Gastroesophageal sphincter (tissue), 4 donors: ENCODE measurements around the gene FRMD1. TPM values are rescaled to one million over a fixed set of nuclear protein-coding genes. Genes with fewer than 3 reads are reported as not detected.
A peak's percentile ranks its signal among the peaks of the same experiment; 100 is the strongest.

Experiments used
- ATAC-seq: fragments of 150-250 bp; one replicate; pipeline ENCODE4 v1.9.1; 2016; ENCODE audit warnings: mild to moderate bottlenecking, moderate library complexity
- H3K27ac ChIP-seq, 4 donors: fragments of 200-600 bp; sonication (generic) in 3 of 4; 1 replicate in 3 of 4; 2 replicates in 1 of 4; pipeline ENCODE4 v1.5.1; 2016 to 2019
- H3K27me3 ChIP-seq: fragments of 200-600 bp; sonication (generic); one replicate; pipeline ENCODE4 v1.5.1; 2019
- H3K36me3 ChIP-seq, 2 donors: fragments of 200-600 bp; sonication (generic); one replicate each; pipeline ENCODE4 v1.5.1; 2019; ENCODE audit warnings: control low read depth in 1 of 2
- H3K4me1 ChIP-seq, 3 donors: fragments of 200-600 bp; sonication (generic); 1 replicate in 2 of 3; 2 replicates in 1 of 3; pipeline ENCODE4 v1.5.1; 2016 to 2019; ENCODE audit warnings: control low read depth in 2 of 3
- H3K4me3 ChIP-seq, 2 donors: fragments of 200-600 bp; sonication (generic); one replicate each; pipeline ENCODE4 v1.5.1; 2019; ENCODE audit warnings: mild to moderate bottlenecking in 1 of 2, moderate library complexity in 1 of 2
- H3K9me3 ChIP-seq, 3 donors: fragments of 200-600 bp; sonication (generic); one replicate each; pipeline ENCODE4 v1.5.1; 2017 to 2019; ENCODE audit warnings: control low read depth in 2 of 3
- CTCF ChIP-seq, 4 experiments: fragments of 200-600 bp in 2 of 4; fragments of 450-650 bp in 2 of 4; sonication (generic) in 1 of 4; IDR thresholded peaks; one replicate each; pipeline ENCODE4 v1.5.1; 2017 to 2019; ENCODE audit warnings: antibody characterized with exemption in 4 of 4, mild to moderate bottlenecking in 2 of 4, moderate library complexity in 2 of 4
- EP300 ChIP-seq: sonication (generic); formaldehyde crosslinking; IDR thresholded peaks from one replicate; pipeline ENCODE4 v1.6.1; 2017; ENCODE audit warnings: antibody characterized with exemption, mild to moderate bottlenecking
- POLR2A ChIP-seq, 2 donors: fragments of 450-650 bp; IDR thresholded peaks; one replicate each; pipeline ENCODE4 v1.6.1; 2017; ENCODE audit warnings: antibody characterized with exemption in 2 of 2, mild to moderate bottlenecking in 2 of 2, moderate library complexity in 1 of 2
- POLR2AphosphoS5 ChIP-seq: sonication (generic); formaldehyde crosslinking; IDR thresholded peaks from one replicate; pipeline ENCODE4 v1.6.1; 2017; ENCODE audit warnings: antibody characterized with exemption
- WGBS, 2 donors: methylation state at CpG; one replicate each; pipeline ENCODE4 v1.1.5; 2018; ENCODE audit warnings: low coverage in 1 of 2; 5-methylcytosine and 5-hydroxymethylcytosine counted together
- total RNA-seq, 4 donors: library from RNA; depleted of rRNA; stranded (reverse); fragments of >200 nt; gene quantifications; one replicate each; pipeline ENCODE4 v1.1.0, GENCODE V29; 2016

FRMD1 gene
- total RNA-seq, 4 donors from 2014 or later: 0.10 to 0.54 (median 0.23) TPM; not detected in 1

- Histone ChIP-seq H3K9me3 (peaks cover 0 to 23% (median 0%) of the 10 kb centered on the region in 3 donors), H3K4me1 (peaks cover 0 to 10% (median 0%) of the 10 kb centered on the region in 3 donors), H3K27ac (peak overlapping the region in 2 of 4 donors; percentile 6 to 77), H3K27me3 (no peaks in the 10 kb centered on the region), H3K36me3 (no peaks in the 10 kb centered on the region), H3K4me3 (no peak overlapping the region)
- no peak for ATAC-seq
- TF ChIP-seq POLR2AphosphoS5 (no peak), EP300 (no peak), POLR2A (IDR thresholded peaks at IDR 0.05) (no peak), CTCF (IDR thresholded peaks at IDR 0.05) (no peak)
- WGBS, 2 donors: 62 to 71% methylated on average over 1 to 6 of the region's 6 CpGs
Observed at GRCh38 chr6:168037242-168037641, 41.8 kb downstream of the FRMD1 start.

GRCh38 chr6:168035661-168036545 is 43.1 kb downstream of the FRMD1 start:
- peaks cover 0 to 18% (median 0%) of the 10 kb centered on the region in 3 donors for H3K9me3 ChIP-seq
- H3K4me1 ChIP-seq: peaks cover 0 to 10% (median 0%) of the 10 kb centered on the region in 3 donors
- TF ChIP-seq EP300 (no peak), POLR2A (IDR thresholded peaks at IDR 0.05) (no peak), POLR2AphosphoS5 (no peak), CTCF (IDR thresholded peaks at IDR 0.05) (no peak)
- 37 to 68% methylated on average over 5 to 14 of the region's 29 CpGs for WGBS, 2 donors
- peak overlapping the region in 3 of 4 donors; percentile 76 to 80 (median 77) for H3K27ac ChIP-seq
- H3K27me3 ChIP-seq: no peaks in the 10 kb centered on the region
- no peaks in the 10 kb centered on the region for H3K36me3 ChIP-seq
- peak; percentile 30 for ATAC-seq
- H3K4me3 ChIP-seq: peak overlapping the region; percentile 11 to 51

GRCh38 chr6:168035098-168035660 is 43.8 kb downstream of the FRMD1 start:
- H3K27me3 ChIP-seq: no peaks in the 10 kb centered on the region
- peak overlapping the region in 3 of 4 donors; percentile 76 to 80 (median 77) for H3K27ac ChIP-seq
- peaks cover 0 to 11% (median 0%) of the 10 kb centered on the region in 3 donors for H3K9me3 ChIP-seq
- peak overlapping the region; percentile 11 to 51 for H3K4me3 ChIP-seq
- peak; percentile 84 for ATAC-seq
- 34 to 41% methylated on average over 10 to 11 of the region's 45 CpGs for WGBS, 2 donors
- no peak for TF ChIP-seq EP300
- peak; percentile 65 for TF ChIP-seq POLR2AphosphoS5
- no peak for TF ChIP-seq CTCF (IDR thresholded peaks at IDR 0.05)
- TF ChIP-seq POLR2A (IDR thresholded peaks at IDR 0.05): no peak
- no peaks in the 10 kb centered on the region for H3K36me3 ChIP-seq
- peaks cover 0 to 10% (median 0%) of the 10 kb centered on the region in 3 donors for H3K4me1 ChIP-seq

GRCh38 chr6:168034537-168034936 is 44.5 kb downstream of the FRMD1 start:
- H3K4me1 ChIP-seq: peaks cover 0 to 10% (median 0%) of the 10 kb centered on the region in 3 donors
- no peak for TF ChIP-seq CTCF (IDR thresholded peaks at IDR 0.05)
- TF ChIP-seq POLR2A (IDR thresholded peaks at IDR 0.05): no peak
- TF ChIP-seq POLR2AphosphoS5: no peak
- TF ChIP-seq EP300: no peak
- no peaks in the 10 kb centered on the region for H3K27me3 ChIP-seq
- peak overlapping the region in 3 of 4 donors; percentile 76 to 80 (median 77) for H3K27ac ChIP-seq
- no peak for ATAC-seq
- H3K36me3 ChIP-seq: no peaks in the 10 kb centered on the region
- peak overlapping the region in 1 of 2 donors; percentile 51 for H3K4me3 ChIP-seq
- 88 to 91% methylated on average over 6 to 7 of the region's 18 CpGs for WGBS, 2 donors
- peaks cover 0 to 5% (median 0%) of the 10 kb centered on the region in 3 donors for H3K9me3 ChIP-seq
